Breast epithelium (tissue), 3 donors: ENCODE data around the gene ARHGEF4.

ENCODE experiments used
- CTCF ChIP-seq, 3 donors: fragments of 450-650 bp; IDR thresholded peaks; one replicate each; pipeline ENCODE4 v1.5.1; 2016 to 2017; ENCODE audit warnings: antibody characterized with exemption in 3 of 3, mild to moderate bottlenecking in 3 of 3, moderate library complexity in 3 of 3
- POLR2AphosphoS5 ChIP-seq, 3 donors: sonication (generic); formaldehyde crosslinking; IDR thresholded peaks; one replicate each; pipeline ENCODE4 v1.6.1; 2017; ENCODE audit warnings: antibody characterized with exemption in 3 of 3

GRCh38 chr2:130835766-130836015 is 1.0 kb upstream of the ARHGEF4 start:
- TF ChIP-seq POLR2AphosphoS5 (IDR thresholded peaks at IDR 0.05) (no peak), CTCF (IDR thresholded peaks at IDR 0.05) (no peak)
